ENCODE measurements around the gene ASAH2. TPM values are rescaled to one million over a fixed set of nuclear protein-coding genes. Genes with fewer than 3 reads are reported as not detected.

ASAH2 gene
- 0.15 and 0.32 TPM in 2 replicates for total RNA-seq

GRCh38 chr10:50251394-50251793 lies at the start of gene ASAH2:
TSS of gene ASAH2 (minus strand) at chr10:50251516. CDS start at chr10:50248610, 2,906 bp downstream.

Other genes with a start within 250 kb of the ASAH2 start
- gene WASHC2A, start 183.6 kb downstream of the ASAH2 start, total RNA-seq = 27.6 and 38.3 TPM in 2 replicates